ENCODE measurements around the gene TRIM8.

- no peak for TF ChIP-seq CTCF (IDR thresholded peaks at IDR 0.05; ENCODE audit: low read depth, low read length)
- no peak for TF ChIP-seq POLR2A (IDR thresholded peaks at IDR 0.05; ENCODE audit: extremely low read depth, insufficient read length)
- no peak for TF ChIP-seq MYC (IDR thresholded peaks at IDR 0.05; ENCODE audit: low read depth, low read length)
- TF ChIP-seq MAX (IDR thresholded peaks at IDR 0.05; ENCODE audit: low read depth, low read length), result no peak
These were observed 10.7 kb downstream of the TRIM8 start for GRCh38 chr10:102654969-102655368.

All from NB4 (cell line).